Nephron (organoid): ENCODE measurements around the gene XPNPEP3.
A peak's percentile ranks its signal among the peaks of the same experiment; 100 is the strongest.

Source experiments
- H3K27ac Mint-ChIP-seq, 3 experiments: 2 replicates each; pipeline ENCODE4 v1.8.0; 2020; ENCODE audit warnings: mixed read lengths in 3 of 3, mild to moderate bottlenecking in 2 of 3, moderate library complexity in 1 of 3
- H3K27me3 Mint-ChIP-seq: 2 replicates; pipeline ENCODE4 v1.8.0; 2021; ENCODE audit warnings: low read depth, mild to moderate bottlenecking, moderate library complexity, mixed read lengths
- H3K36me3 Mint-ChIP-seq: 2 replicates; pipeline ENCODE4 v1.8.0; 2020; ENCODE audit warnings: low read depth, mixed read lengths
- H3K4me1 Mint-ChIP-seq: 2 replicates; pipeline ENCODE4 v1.8.0; 2020; ENCODE audit warnings: mixed read lengths
- H3K4me3 Mint-ChIP-seq, 3 experiments: 2 replicates each; pipeline ENCODE4 v1.8.0; 2020; ENCODE audit warnings: mild to moderate bottlenecking in 3 of 3, mixed read lengths in 3 of 3, moderate library complexity in 2 of 3
- H3K9me3 Mint-ChIP-seq: 2 replicates; pipeline ENCODE4 v1.8.0; 2020; ENCODE audit warnings: mixed read lengths
- CTCF ChIP-seq, 3 experiments: fragments of 200-600 bp; sonication (generic); IDR thresholded peaks; one replicate each; pipeline ENCODE4 v1.5.0; 2021; ENCODE audit warnings: antibody characterized with exemption in 3 of 3; ENCODE audit not compliant: unreplicated experiment in 3 of 3

The XPNPEP3 gene

DNA sequence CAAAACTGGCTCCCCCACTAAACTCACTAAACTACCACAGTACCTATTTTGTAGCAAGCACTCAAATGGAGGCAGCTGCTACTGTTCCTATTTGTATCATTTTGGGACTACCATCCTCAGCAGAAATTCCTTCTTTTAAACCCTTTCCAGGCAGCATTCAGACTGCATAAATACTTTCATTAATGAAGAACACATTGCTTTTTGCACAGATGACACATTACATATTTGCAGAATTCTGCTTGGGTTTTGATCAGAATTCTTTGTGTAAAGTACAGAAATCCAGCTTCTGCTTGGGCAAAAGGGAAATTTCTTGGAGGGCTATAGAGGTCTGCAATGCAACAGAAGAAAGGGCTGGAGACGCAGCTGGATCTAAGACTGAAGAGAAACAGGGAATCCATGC lies 118.4 kb downstream of the XPNPEP3 start:
- Mint-ChIP-seq H3K27ac (peak overlapping the region in 1 of 3 experiments; percentile 65), H3K36me3 (peaks cover 22% of the 10 kb centered on the region), H3K27me3 (no peaks in the 10 kb centered on the region), H3K9me3 (no peaks in the 10 kb centered on the region), H3K4me1 (no peaks in the 10 kb centered on the region), H3K4me3 (no peak overlapping the region)
- TF ChIP-seq CTCF (IDR thresholded peaks at IDR 0.05; ENCODE audit: unreplicated experiment in 3 of 3): no peak

DNA sequence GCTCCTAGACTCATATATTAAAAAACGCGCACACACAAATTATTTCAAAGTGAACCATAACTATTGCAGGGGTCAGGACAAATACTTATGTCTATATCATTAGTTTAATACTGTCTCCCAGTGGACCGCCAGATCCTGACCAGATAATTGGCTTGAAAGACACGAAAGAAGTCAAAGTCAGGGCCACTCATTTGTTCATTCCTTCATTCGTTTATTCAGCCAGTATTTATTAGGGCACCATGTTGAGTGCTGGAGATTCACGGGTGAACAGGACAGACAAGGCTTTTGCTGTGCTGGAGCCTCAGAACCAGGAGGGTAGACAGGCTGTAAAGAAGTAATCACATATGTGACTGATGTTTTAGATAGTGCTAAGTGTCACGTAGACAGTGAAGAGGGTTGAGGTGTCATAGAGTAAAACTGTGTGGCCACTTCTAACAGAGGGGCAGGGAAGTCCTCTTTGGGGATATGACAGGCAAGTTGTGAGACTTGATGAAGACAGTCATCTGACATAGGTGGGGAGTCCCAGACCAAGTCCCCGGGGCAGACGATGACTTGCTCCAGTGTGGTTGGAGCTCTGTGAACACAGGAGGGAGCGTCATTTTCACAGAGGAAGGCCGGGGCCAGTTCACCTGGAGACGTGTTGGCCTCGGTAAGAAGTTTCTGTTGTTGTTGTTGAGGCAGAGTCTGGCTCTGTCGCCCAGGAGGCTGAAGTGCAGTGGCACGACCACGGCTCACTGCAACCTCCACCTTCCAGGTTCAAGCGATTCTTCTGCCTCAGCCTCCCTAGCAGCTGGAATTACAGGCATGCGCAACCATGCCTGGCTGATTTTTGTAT lies 120.1 kb downstream of the XPNPEP3 start:
- H3K4me1 Mint-ChIP-seq: no peaks in the 10 kb centered on the region
- no peaks in the 10 kb centered on the region for H3K9me3 Mint-ChIP-seq
- TF ChIP-seq CTCF (IDR thresholded peaks at IDR 0.05; ENCODE audit: unreplicated experiment in 3 of 3): no peak
- H3K27me3 Mint-ChIP-seq: no peaks in the 10 kb centered on the region
- H3K36me3 Mint-ChIP-seq: peaks cover 16% of the 10 kb centered on the region
- no peak overlapping the region for H3K27ac Mint-ChIP-seq
- no peak overlapping the region for H3K4me3 Mint-ChIP-seq

DNA sequence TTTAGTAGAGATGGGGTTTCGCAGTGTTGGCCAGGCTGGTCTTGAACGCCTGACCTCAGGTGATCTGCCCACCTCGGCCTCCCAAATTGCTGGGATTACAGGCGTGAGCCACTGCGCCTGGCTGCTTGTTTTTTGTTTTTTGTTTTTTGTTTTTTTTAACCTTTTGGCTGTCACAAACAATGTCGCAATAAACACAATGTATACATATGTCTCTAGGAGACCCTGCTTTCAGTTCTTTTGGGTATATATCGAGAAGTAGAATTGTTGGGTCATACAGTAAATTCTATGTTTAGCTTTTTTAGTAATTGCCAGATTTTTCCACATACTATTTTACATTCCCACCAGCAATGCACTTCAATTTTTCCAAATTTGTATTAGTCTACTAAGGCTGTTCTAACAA lies 122.2 kb downstream of the XPNPEP3 start:
- TF ChIP-seq CTCF (IDR thresholded peaks at IDR 0.05; ENCODE audit: unreplicated experiment in 3 of 3): no peak
- no peaks in the 10 kb centered on the region for H3K36me3 Mint-ChIP-seq
- H3K27ac Mint-ChIP-seq: no peak overlapping the region
- H3K4me1 Mint-ChIP-seq: no peaks in the 10 kb centered on the region
- no peaks in the 10 kb centered on the region for H3K9me3 Mint-ChIP-seq
- H3K27me3 Mint-ChIP-seq: peaks cover 6% of the 10 kb centered on the region
- no peak overlapping the region for H3K4me3 Mint-ChIP-seq

DNA sequence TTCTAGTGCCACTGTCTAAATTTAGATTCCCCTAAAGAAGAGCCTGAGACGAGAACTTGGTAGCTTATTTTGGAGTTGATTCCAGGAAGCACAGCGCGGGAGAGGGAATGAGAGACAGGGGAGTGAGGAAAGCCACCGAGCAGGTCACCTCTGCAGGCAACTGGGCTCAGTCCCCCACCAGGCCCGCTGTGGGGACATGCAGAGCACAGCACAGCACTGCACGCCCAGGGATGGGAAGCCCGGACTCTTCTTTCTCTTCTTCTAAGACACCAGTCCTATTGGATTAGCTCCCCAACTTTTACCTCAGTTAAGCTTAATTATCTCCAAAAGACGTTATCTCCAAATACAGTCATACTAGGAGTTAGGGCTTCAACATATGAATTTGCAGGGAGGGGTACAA lies 122.9 kb downstream of the XPNPEP3 start:
- H3K27ac Mint-ChIP-seq: no peak overlapping the region
- TF ChIP-seq CTCF (IDR thresholded peaks at IDR 0.05; ENCODE audit: unreplicated experiment in 3 of 3): no peak
- H3K4me3 Mint-ChIP-seq: no peak overlapping the region
- H3K27me3 Mint-ChIP-seq: peaks cover 7% of the 10 kb centered on the region
- no peaks in the 10 kb centered on the region for H3K9me3 Mint-ChIP-seq
- no peaks in the 10 kb centered on the region for H3K36me3 Mint-ChIP-seq
- no peaks in the 10 kb centered on the region for H3K4me1 Mint-ChIP-seq
